GM23338 (cell line): ENCODE measurements around the gene PCDHGA5. TPM values are rescaled to one million over a fixed set of nuclear protein-coding genes. Genes with fewer than 3 reads are reported as not detected.
A peak's percentile ranks its signal among the peaks of the same experiment; 100 is the strongest.

Source experiments
- ATAC-seq: fragments of 200-7000 bp; cut with Tn5 transposase; 3 replicates; pipeline ENCODE4 v1.9.1; 2020
- DNase-seq: peaks from one replicate; pipeline ENCODE4 v3.0.0-alpha.2; 2015; ENCODE audit warnings: low spot score
- H2AFZ ChIP-seq: fragments of 200-600 bp; sonication (generic); 2 replicates; pipeline ENCODE4 v1.8.0; 2016; ENCODE audit warnings: antibody characterized with exemption, mild to moderate bottlenecking, moderate library complexity
- H3F3A ChIP-seq: fragments of 200-600 bp; sonication (generic); replicated peaks from 2 replicates; pipeline ENCODE4 v1.8.0; 2017; ENCODE audit warnings: antibody characterized with exemption, mixed run types, low read depth
- H3K27ac ChIP-seq: fragments of 200-600 bp; sonication (generic); 2 replicates; pipeline ENCODE4 v1.6.1; 2016; ENCODE audit warnings: low read depth
- H3K27me3 ChIP-seq: fragments of 200-600 bp; sonication (generic); 2 replicates; pipeline ENCODE4 v1.8.0; 2016; ENCODE audit warnings: mild to moderate bottlenecking, mixed run types, moderate library complexity; ENCODE audit not compliant: insufficient read depth
- H3K36me3 ChIP-seq: fragments of 200-600 bp; sonication (generic); 2 replicates; pipeline ENCODE4 v1.8.0; 2016; ENCODE audit warnings: mild to moderate bottlenecking; ENCODE audit not compliant: insufficient read depth
- H3K4me1 ChIP-seq: fragments of 200-600 bp; sonication (generic); 2 replicates; pipeline ENCODE4 v1.8.0; 2016; ENCODE audit warnings: mild to moderate bottlenecking, moderate library complexity; ENCODE audit not compliant: insufficient read depth
- H3K4me2 ChIP-seq: fragments of 200-600 bp; sonication (generic); 2 replicates; pipeline ENCODE4 v1.7.1; 2017; ENCODE audit warnings: mixed run types
- H3K4me3 ChIP-seq: fragments of 200-600 bp; sonication (generic); 2 replicates; pipeline ENCODE4 v1.6.1; 2016; ENCODE audit warnings: mixed run types
- H3K79me2 ChIP-seq: fragments of 200-600 bp; sonication (generic); replicated peaks from 2 replicates; pipeline ENCODE4 v1.8.0; 2017; ENCODE audit warnings: mild to moderate bottlenecking; ENCODE audit not compliant: insufficient read depth
- H3K9me2 ChIP-seq: fragments of 200-600 bp; sonication (generic); 2 replicates; pipeline ENCODE4 v1.8.0; 2017; ENCODE audit not compliant: insufficient read depth
- H4K20me1 ChIP-seq: fragments of 200-600 bp; sonication (generic); replicated peaks from 2 replicates; pipeline ENCODE4 v1.8.0; 2017; ENCODE audit warnings: mild to moderate bottlenecking; ENCODE audit not compliant: insufficient read depth
- H3K27ac Mint-ChIP-seq: 2 replicates; pipeline ENCODE4 v1.8.0; 2020; ENCODE audit warnings: inconsistent platforms, mild to moderate bottlenecking, moderate library complexity, mixed read lengths
- H3K27me3 Mint-ChIP-seq: 3 replicates; pipeline ENCODE4 v1.8.0; 2022; ENCODE audit warnings: low read depth, mild to moderate bottlenecking, moderate library complexity, mixed read lengths, inconsistent platforms; ENCODE audit not compliant: insufficient read depth, poor library complexity
- H3K36me3 Mint-ChIP-seq: 3 replicates; pipeline ENCODE4 v1.8.0; 2021; ENCODE audit warnings: low read depth, mild to moderate bottlenecking, inconsistent platforms, moderate library complexity, mixed read lengths
- H3K4me1 Mint-ChIP-seq: 3 replicates; pipeline ENCODE4 v1.8.0; 2020; ENCODE audit warnings: mild to moderate bottlenecking, inconsistent platforms, mixed read lengths
- H3K4me3 Mint-ChIP-seq: 3 replicates; pipeline ENCODE4 v1.8.0; 2021; ENCODE audit warnings: moderate library complexity, mild to moderate bottlenecking, inconsistent platforms, mixed read lengths
- H3K9me3 Mint-ChIP-seq: 3 replicates; pipeline ENCODE4 v1.8.0; 2020; ENCODE audit warnings: moderate library complexity, mild to moderate bottlenecking, inconsistent platforms, mixed read lengths
- CREB1 ChIP-seq: fragments of 250-450 bp; sonication (Bioruptor Pico); IDR thresholded peaks from 2 replicates; pipeline ENCODE4 v1.5.0; 2020; ENCODE audit warnings: low read depth, mild to moderate bottlenecking, moderate library complexity
- CTCF ChIP-seq, 2 experiments: fragments of 200-600 bp in 1 of 2; sonication (generic) in 1 of 2; conservative IDR thresholded peaks; 2 replicates each; pipeline versions ENCODE4 v1.5.1 to v1.6.1; 2016 to 2017; ENCODE audit warnings: antibody characterized with exemption in 2 of 2, low read depth in 2 of 2, mild to moderate bottlenecking in 2 of 2, moderate library complexity in 1 of 2
- EZH2 ChIP-seq: fragments of 200-600 bp; sonication (generic); IDR thresholded peaks from one replicate; pipeline ENCODE4 v1.8.0; 2017; ENCODE audit warnings: antibody characterized with exemption, mild to moderate bottlenecking, low read depth; ENCODE audit not compliant: unreplicated experiment
- EZH2phosphoT487 ChIP-seq: fragments of 200-600 bp; sonication (generic); IDR thresholded peaks from one replicate; pipeline ENCODE4 v1.8.1; 2018; ENCODE audit warnings: antibody characterized with exemption; ENCODE audit not compliant: unreplicated experiment
- JUNB ChIP-seq: IDR thresholded peaks from one replicate; pipeline ENCODE4 v1.6.1; 2016; ENCODE audit warnings: antibody characterized with exemption; ENCODE audit not compliant: unreplicated experiment
- NANOG ChIP-seq: IDR thresholded peaks from 2 replicates; pipeline ENCODE4 v1.6.1; 2016; ENCODE audit warnings: antibody characterized with exemption, borderline replicate concordance
- REST ChIP-seq: IDR thresholded peaks from one replicate; pipeline ENCODE4 v1.6.1; 2018; ENCODE audit warnings: antibody characterized with exemption; ENCODE audit not compliant: unreplicated experiment
- STAT1 ChIP-seq: IDR thresholded peaks from one replicate; pipeline ENCODE4 v1.6.1; 2016; ENCODE audit warnings: antibody characterized with exemption; ENCODE audit not compliant: unreplicated experiment
- ZNF114 ChIP-seq: fragments of 250-450 bp; sonication (Bioruptor Pico); IDR thresholded peaks from 2 replicates; pipeline ENCODE4 v1.5.0; 2020; ENCODE audit warnings: mild to moderate bottlenecking, moderate library complexity
- ZNF331 ChIP-seq: fragments of 250-450 bp; sonication (Bioruptor Pico); IDR thresholded peaks from 2 replicates; pipeline ENCODE4 v1.5.0; 2020; ENCODE audit warnings: low read depth, mild to moderate bottlenecking, moderate library complexity
- polyA plus RNA-seq: library from polyadenylated mRNA; unstranded; fragments of >200 nt; fragmentation: Nextera tagmentation; extraction: Ambion mirVana; gene quantifications from 2 replicates; pipeline ENCODE4 v1.2.1, GENCODE V29; 2016
- total RNA-seq: library from RNA; depleted of rRNA; stranded (reverse); fragments of >200 nt; shearing (Covaris generic); gene quantifications from 2 replicates; pipeline ENCODE4 v1.2.3, GENCODE V29; 2014

Gene PCDHGA5
- total and polyA plus RNA-seq, 2 experiments from 2014 or later = 0.55 to 3.1 TPM

GRCh38 chr5:141392429-141393198, 28.7 kb downstream of the PCDHGA5 start, which contains the start of gene PCDHGA8:
TSS of gene PCDHGA8 (plus strand) at chr5:141392633. CDS start at chr5:141392814, 181 bp downstream.
- Mint-ChIP-seq H3K27ac (no peak within 1 kb of the TSS), H3K36me3 (peaks cover 83% of the 10 kb centered on the region), H3K4me1 (no peaks in the 10 kb centered on the region; the same call in 2 of the 3 replicates), H3K4me3 (no peak within 1 kb of the TSS), H3K9me3 (peaks cover 87% of the 10 kb centered on the region), H3K27me3 (peaks cover 8% of the 10 kb centered on the region)
- H3K9me2 ChIP-seq = no peaks in the 10 kb centered on the region
- TF ChIP-seq JUNB (no peak), CREB1 (CRISPR knock-in tag) (no peak), CTCF (conservative IDR thresholded peaks at IDR 0.05; ENCODE audit: low read depth in 2 of 2) (peak in 1 of 2 experiments; percentile 17; a peak in 1 of 4 replicates)
- H3K4me2 ChIP-seq = 0 out of 2 replicates have a peak within 1 kb of the TSS, but pooled peaks have one; percentile 15
- H3K27me3 ChIP-seq = peaks cover 7% of the 10 kb centered on the region; the same call in 1 of the 2 replicates
- H4K20me1 ChIP-seq = no peaks in the 10 kb centered on the region
- 0 out of 2 replicates have a peak, but pooled peaks cover 5% of the 10 kb centered on the region for H3K79me2 ChIP-seq
- H3K4me1 ChIP-seq = 0 out of 2 replicates have a peak, but pooled peaks cover 5% of the 10 kb centered on the region
- H3F3A ChIP-seq = no peaks in the 10 kb centered on the region
- no peak within 1 kb of the TSS for H3K27ac ChIP-seq
- H3K36me3 ChIP-seq = peaks cover 7% of the 10 kb centered on the region; the same call in 1 of the 2 replicates
- H2AFZ ChIP-seq = no peak within 1 kb of the TSS
- H3K4me3 ChIP-seq = peak within 1 kb of the TSS; percentile 25; the same call in 1 of the 2 replicates
- ATAC-seq (no peak), DNase-seq (no peak)

GRCh38 chr5:141393267-141393666, 29.3 kb downstream of the PCDHGA5 start:
- H3K4me3 Mint-ChIP-seq = no peak overlapping the region

More at GRCh38 chr5:141393267-141393666, 29.3 kb downstream of the PCDHGA5 start:
- no peaks in the 10 kb centered on the region for H3F3A ChIP-seq
- 0 out of 2 replicates have a peak, but pooled peaks cover 5% of the 10 kb centered on the region for H3K79me2 ChIP-seq
- no peak overlapping the region for H3K4me2 ChIP-seq
- DNase-seq (no peak), ATAC-seq (no peak)
- H3K27ac Mint-ChIP-seq = no peak overlapping the region
- H3K36me3 ChIP-seq = peaks cover 7% of the 10 kb centered on the region; the same call in 1 of the 2 replicates
- no peaks in the 10 kb centered on the region; the same call in 2 of the 3 replicates for H3K4me1 Mint-ChIP-seq
- H4K20me1 ChIP-seq = no peaks in the 10 kb centered on the region
- H2AFZ ChIP-seq = no peak overlapping the region
- H3K27me3 ChIP-seq = peaks cover 6% of the 10 kb centered on the region; the same call in 1 of the 2 replicates
- peaks cover 82% of the 10 kb centered on the region for H3K36me3 Mint-ChIP-seq
- no peaks in the 10 kb centered on the region for H3K9me2 ChIP-seq
- TF ChIP-seq EZH2 (no peak), CTCF (conservative IDR thresholded peaks at IDR 0.05; ENCODE audit: low read depth in 2 of 2) (no peak), CREB1 (CRISPR knock-in tag) (no peak), STAT1 (no peak), NANOG (no peak), JUNB (no peak), EZH2phosphoT487 (no peak), ZNF331 (CRISPR knock-in tag) (no peak), ZNF114 (CRISPR knock-in tag) (no peak), REST (no peak)
- peaks cover 8% of the 10 kb centered on the region for H3K27me3 Mint-ChIP-seq
- H3K4me3 ChIP-seq = no peak overlapping the region
- peaks cover 87% of the 10 kb centered on the region for H3K9me3 Mint-ChIP-seq
- 0 out of 2 replicates have a peak, but pooled peaks cover 2% of the 10 kb centered on the region for H3K4me1 ChIP-seq
- H3K27ac ChIP-seq = no peak overlapping the region
